HUDEP-2 (cell line): Measurements from ENCODE around the gene HDAC7.

ENCODE experiments used
- DNase-seq, 76 experiments: peaks; one replicate each; lab custom pipeline; 2025; ENCODE audit not compliant: unreplicated experiment in 76 of 76; lab: John Stamatoyannopoulos, UW

HDAC7 gene

GRCh38 chr12:47740606-47741339 is 78.9 kb downstream of the HDAC7 start:
- DNase-seq, result no peak

GRCh38 chr12:47739979-47740378 is 79.7 kb downstream of the HDAC7 start:
- peak in 46 of 76 experiments; percentile 1 to 61 (median 34) for DNase-seq

- no peak for DNase-seq
These were observed 80.4 kb downstream of the HDAC7 start for GRCh38 chr12:47739297-47739696.

DNA sequence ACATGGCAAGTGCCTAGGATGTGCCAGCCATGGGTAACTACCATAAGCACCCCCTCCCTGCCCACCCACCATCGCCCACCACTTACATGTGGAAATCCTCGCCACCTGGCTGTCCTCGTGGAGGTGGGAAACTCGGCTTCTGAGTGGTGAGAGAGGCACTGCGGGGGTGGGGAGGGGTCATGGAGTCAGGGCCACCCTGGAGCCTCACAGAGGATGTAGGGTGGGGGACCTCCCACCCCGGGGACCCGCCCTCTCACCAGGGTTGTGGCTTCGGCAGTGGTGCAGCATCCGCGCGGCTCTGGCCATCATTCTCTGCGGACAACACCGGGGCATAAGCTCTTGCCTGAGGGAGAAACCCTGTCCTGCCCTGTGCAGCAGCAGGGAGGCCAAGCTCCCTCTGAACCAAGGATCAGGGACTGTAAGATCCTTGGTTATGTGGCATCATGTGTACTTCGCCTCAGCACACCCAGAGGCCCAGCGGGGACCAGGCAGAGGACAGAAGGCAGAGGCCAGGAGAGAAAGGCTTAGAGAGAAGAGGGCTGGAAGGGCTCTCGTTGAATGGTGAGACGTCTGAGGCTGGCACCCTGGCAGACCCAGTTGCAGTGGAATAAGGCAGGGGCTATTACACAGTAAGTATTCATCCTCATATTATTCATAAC is 81.6 kb downstream of the HDAC7 start:
- DNase-seq, result no peak

- peak in 26 of 76 experiments; percentile 3 to 35 (median 16) for DNase-seq
These were observed 82.6 kb downstream of the HDAC7 start for GRCh38 chr12:47736877-47737676.

GRCh38 chr12:47736216-47736615 is 83.5 kb downstream of the HDAC7 start:
- no peak for DNase-seq

DNA sequence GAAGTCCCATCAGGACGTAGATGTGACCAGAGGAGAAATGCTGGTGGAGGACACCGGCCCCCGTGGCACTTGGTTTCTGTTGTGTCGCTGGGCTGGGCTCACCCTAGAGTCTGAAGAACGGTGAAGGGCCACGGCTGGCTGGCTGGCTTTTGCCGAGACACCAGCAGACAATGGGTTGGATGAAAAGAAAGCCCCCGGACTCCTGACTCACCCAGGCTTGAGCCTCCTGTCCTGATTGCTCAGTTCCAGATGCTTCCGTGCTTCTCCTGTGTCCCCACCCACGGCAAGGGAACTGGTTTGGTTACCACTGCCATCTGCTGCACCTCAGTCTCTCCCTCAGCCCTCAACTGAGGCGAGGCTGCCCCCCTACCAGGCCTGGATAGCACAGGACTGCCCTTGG is 84.1 kb downstream of the HDAC7 start:
- DNase-seq, result no peak

DNA sequence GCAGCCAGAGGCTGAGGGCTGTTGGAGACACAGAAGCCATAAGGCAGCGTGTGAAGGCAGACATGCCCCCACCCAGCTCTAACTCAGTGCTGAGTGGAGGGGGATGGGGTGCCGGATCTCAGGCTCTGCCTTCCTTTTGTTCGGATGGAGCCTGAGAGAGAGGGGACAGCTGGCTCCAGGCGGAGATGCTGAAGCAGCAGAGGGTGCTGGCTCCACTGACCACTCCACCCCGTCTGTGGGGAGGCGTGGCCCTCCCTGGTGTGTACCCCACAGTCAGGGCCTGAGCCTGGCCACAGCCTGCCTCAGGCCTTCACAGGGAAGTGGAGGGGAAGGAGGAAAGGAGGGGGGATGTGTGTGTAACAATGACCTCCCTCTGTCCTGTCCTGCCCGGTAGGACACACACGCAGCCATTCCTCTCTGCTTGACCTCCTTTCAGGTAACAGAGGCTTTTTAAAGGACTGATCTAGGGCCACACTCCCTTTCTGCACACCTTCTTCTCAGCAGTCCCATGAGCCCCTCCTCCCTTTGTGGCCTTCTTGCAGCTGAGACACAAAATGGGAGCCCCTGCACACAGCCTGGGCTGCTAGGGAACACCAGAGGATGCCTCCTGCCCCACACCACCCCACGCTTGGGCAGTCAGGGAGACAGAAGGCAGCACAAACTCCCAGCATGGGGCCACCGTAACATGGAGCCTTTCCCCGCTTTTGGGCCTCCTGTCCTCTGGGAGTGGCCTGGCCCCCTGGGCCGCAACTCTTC is 84.8 kb downstream of the HDAC7 start:
- DNase-seq, result no peak

- DNase-seq, result no peak
These were observed 86.6 kb downstream of the HDAC7 start for GRCh38 chr12:47733142-47733541.
